GM21360 (cell line): ENCODE measurements around the gene TRABD2A.
"Not testable (repeated sequence)": the region's sequence is repeated elsewhere in the genome, so short reads cannot be mapped to it uniquely, and the experiment has no call there.

Experiments used
- ATAC-seq: cut with Tn5 transposase; IDR thresholded peaks from one replicate; pipeline ENCODE4 v1.9.1; 2021; ENCODE audit warnings: mild to moderate bottlenecking, moderate library complexity; ENCODE audit not compliant: unreplicated experiment

The TRABD2A gene

GRCh38 chr2:84781942-84782716 is 98.8 kb downstream of the TRABD2A start:
- peak; percentile 82 for ATAC-seq

GRCh38 chr2:84779781-84780180 is 101.1 kb downstream of the TRABD2A start:
- no peak for ATAC-seq

GRCh38 chr2:84778911-84779690 is 101.8 kb downstream of the TRABD2A start:
- ATAC-seq: no peak

- no peak for ATAC-seq
Observed at GRCh38 chr2:84776011-84776410, 104.9 kb downstream of the TRABD2A start.

GRCh38 chr2:84773562-84773961 is 107.3 kb downstream of the TRABD2A start:
- ATAC-seq: not testable (repeated sequence)
